ENCODE results near the gene AP4B1. TPM values are rescaled to one million over a fixed set of nuclear protein-coding genes. Genes with fewer than 3 reads are reported as not detected.

Gene AP4B1
- total RNA-seq, 1 experiment from 2014 or later: 18.3 TPM

DNA sequence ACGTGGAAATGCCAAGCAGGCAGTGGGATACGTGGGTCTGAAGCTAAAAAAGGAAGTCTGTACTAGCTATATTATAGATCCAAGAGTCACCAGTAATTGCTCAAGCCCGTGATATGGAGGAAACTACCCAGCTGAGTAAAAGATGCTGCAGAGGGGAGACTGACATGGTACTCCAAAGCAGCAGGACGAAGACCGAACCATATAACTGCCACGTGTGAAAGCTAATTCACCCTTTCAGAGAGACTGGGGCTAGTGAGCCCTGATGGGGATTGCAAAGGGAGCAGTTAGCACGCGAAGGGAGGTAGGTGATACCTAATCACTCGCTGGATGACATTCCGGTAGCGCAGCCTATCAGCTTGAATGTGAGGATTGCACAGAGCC is 316 bp downstream of the AP4B1 start:
- CTCF ChIA-PET: interaction anchor here (0.9 to 2.5 kb wide), 3 partner anchors 17 to 29 kb away, joined by 4 to 15 read pairs (median 4); partner anchors contain the start of genes BCL2L15 and HIPK1
- intact Hi-C loops (cut with micrococcal nuclease; ENCODE audit: unreplicated experiment): no loop called here
- peaks cover 32% of the 10 kb centered on the region for H3K36me3 Mint-ChIP-seq (ENCODE audit: insufficient read depth, unreplicated experiment)

DNA sequence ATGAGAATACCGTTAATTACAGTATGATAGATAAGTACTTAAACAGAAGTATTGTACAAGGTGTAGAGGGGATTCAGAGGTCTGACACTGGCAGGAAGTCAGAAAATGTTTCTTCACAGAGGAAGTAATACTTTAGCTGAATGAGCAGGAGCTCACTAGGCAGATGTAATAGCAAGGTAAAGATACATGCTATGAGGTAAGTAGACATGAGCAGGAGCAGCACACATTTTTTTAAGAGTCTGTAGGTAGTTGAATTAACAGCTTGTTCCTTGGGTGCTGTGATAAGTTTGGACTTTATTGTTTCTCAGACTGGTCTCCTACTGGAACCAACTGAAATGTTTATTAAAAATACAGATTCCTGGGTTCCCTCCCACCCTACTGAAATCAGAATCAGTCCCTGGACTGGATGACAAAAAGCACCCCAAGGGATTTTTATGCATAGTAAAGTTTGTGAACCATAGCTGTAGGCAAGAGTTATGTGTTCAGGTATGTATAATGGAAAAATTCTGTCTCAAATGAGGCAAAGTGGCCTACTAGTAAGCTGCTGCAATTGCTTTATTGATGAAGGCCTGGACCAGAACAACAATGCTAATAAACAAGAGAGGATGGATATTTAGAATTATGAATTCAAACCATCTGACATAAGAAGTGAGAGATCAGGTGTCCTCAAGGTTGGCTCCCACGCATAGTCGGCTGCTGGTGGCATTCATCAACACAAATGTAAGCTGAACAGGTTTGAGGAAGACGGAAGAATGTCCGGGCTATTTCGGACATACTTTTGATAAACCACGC is 902 bp downstream of the AP4B1 start:
- no TSS peak for BruUV-seq (replicated peaks)
- no peaks in the 10 kb centered on the region for H3K9me3 Mint-ChIP-seq (ENCODE audit: low read depth, unreplicated experiment)
- no peak for DNase-seq
- TF ChIP-seq, protein P1, sequence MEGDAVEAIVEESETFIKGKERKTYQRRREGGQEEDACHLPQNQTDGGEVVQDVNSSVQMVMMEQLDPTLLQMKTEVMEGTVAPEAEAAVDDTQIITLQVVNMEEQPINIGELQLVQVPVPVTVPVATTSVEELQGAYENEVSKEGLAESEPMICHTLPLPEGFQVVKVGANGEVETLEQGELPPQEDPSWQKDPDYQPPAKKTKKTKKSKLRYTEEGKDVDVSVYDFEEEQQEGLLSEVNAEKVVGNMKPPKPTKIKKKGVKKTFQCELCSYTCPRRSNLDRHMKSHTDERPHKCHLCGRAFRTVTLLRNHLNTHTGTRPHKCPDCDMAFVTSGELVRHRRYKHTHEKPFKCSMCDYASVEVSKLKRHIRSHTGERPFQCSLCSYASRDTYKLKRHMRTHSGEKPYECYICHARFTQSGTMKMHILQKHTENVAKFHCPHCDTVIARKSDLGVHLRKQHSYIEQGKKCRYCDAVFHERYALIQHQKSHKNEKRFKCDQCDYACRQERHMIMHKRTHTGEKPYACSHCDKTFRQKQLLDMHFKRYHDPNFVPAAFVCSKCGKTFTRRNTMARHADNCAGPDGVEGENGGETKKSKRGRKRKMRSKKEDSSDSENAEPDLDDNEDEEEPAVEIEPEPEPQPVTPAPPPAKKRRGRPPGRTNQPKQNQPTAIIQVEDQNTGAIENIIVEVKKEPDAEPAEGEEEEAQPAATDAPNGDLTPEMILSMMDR (IDR thresholded peaks at IDR 0.05; ENCODE audit: unreplicated experiment): no peak
- no peaks in the 10 kb centered on the region for H3K27me3 Mint-ChIP-seq (ENCODE audit: unreplicated experiment)
- intact Hi-C loops (cut with micrococcal nuclease; ENCODE audit: unreplicated experiment): no loop called here
- peak overlapping the region; percentile 85 for H3K27ac Mint-ChIP-seq (ENCODE audit: unreplicated experiment)
- H3K36me3 Mint-ChIP-seq (ENCODE audit: insufficient read depth, unreplicated experiment): peaks cover 32% of the 10 kb centered on the region
- H3K4me3 Mint-ChIP-seq (ENCODE audit: low read depth, unreplicated experiment): peak overlapping the region; percentile 86
- no peaks in the 10 kb centered on the region for H3K4me1 Mint-ChIP-seq (ENCODE audit: low read depth, unreplicated experiment)
- CTCF ChIA-PET: interaction anchor here (0.9 to 2.5 kb wide), 3 partner anchors 17 to 30 kb away, joined by 4 to 15 read pairs (median 4); partner anchors contain the start of genes BCL2L15 and HIPK1

More for the DNA sequence above, 316 bp downstream of the AP4B1 start:
- no peak for DNase-seq
- Mint-ChIP-seq H3K4me1 (ENCODE audit: low read depth, unreplicated experiment) (no peaks in the 10 kb centered on the region), H3K27ac (ENCODE audit: unreplicated experiment) (peak overlapping the region; percentile 85), H3K4me3 (ENCODE audit: low read depth, unreplicated experiment) (peak overlapping the region; percentile 86), H3K27me3 (ENCODE audit: unreplicated experiment) (no peaks in the 10 kb centered on the region), H3K9me3 (ENCODE audit: low read depth, unreplicated experiment) (no peaks in the 10 kb centered on the region)
- TSS peak; percentile 64 for BruUV-seq (replicated peaks)
- TF ChIP-seq, protein P1 (IDR thresholded peaks at IDR 0.05; ENCODE audit: unreplicated experiment): no peak

DNA sequence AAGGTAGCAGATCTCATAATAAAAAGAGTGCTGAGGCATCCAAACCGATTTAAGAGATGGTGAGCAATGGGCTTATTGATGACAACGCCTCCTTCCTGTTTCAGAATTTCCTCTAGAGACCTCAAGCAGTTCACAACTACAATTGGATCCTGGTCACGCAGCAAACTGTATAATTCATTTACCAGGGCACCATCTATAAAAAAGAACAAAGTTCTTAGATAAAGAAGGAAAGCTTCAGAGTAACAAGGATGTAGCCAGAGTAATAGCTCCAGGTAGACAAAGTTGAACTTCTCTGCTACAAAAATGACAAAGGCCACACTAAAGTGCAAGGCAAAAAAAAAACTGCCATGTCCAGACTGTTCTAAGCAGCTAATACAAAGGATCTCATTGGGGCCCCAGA is 3.4 kb downstream of the AP4B1 start:
- Mint-ChIP-seq H3K9me3 (ENCODE audit: low read depth, unreplicated experiment) (no peaks in the 10 kb centered on the region), H3K27me3 (ENCODE audit: unreplicated experiment) (no peaks in the 10 kb centered on the region), H3K27ac (ENCODE audit: unreplicated experiment) (no peak overlapping the region), H3K4me3 (ENCODE audit: low read depth, unreplicated experiment) (no peak overlapping the region), H3K4me1 (ENCODE audit: low read depth, unreplicated experiment) (no peaks in the 10 kb centered on the region), H3K36me3 (ENCODE audit: insufficient read depth, unreplicated experiment) (peaks cover 32% of the 10 kb centered on the region)
- no peak for DNase-seq
- CTCF ChIA-PET: no interaction called here
- BruUV-seq (replicated peaks): no TSS peak
- intact Hi-C loops (cut with micrococcal nuclease; ENCODE audit: unreplicated experiment): no loop called here
- TF ChIP-seq, protein P1 (IDR thresholded peaks at IDR 0.05; ENCODE audit: unreplicated experiment): no peak

DNA sequence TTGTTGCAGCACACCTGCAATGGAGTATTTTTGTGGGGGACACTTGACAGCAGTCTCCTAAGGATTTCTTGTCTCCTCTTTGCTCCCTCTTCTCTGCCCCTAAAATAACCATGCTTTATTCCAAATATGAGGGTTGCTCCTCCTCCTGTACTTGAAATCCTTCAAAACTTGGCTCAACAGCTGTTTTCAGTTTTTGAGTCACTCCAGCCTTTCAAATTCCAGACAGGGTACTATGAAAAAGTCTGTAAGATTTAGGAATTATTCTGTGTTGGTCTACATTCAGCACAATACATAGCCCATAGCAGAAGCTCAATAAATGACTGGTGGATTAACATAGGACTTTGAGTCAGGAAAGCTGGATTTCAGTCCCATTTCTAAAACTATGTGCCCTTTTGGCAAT is 5.5 kb downstream of the AP4B1 start:
- TF ChIP-seq, protein P1 (IDR thresholded peaks at IDR 0.05; ENCODE audit: unreplicated experiment): no peak
- H3K27ac Mint-ChIP-seq (ENCODE audit: unreplicated experiment): no peak overlapping the region
- no peak overlapping the region for H3K4me3 Mint-ChIP-seq (ENCODE audit: low read depth, unreplicated experiment)
- peaks cover 14% of the 10 kb centered on the region for H3K36me3 Mint-ChIP-seq (ENCODE audit: insufficient read depth, unreplicated experiment)
- DNase-seq: no peak
- H3K27me3 Mint-ChIP-seq (ENCODE audit: unreplicated experiment): no peaks in the 10 kb centered on the region
- no peaks in the 10 kb centered on the region for H3K4me1 Mint-ChIP-seq (ENCODE audit: low read depth, unreplicated experiment)
- intact Hi-C loops (cut with micrococcal nuclease; ENCODE audit: unreplicated experiment): no loop called here
- no TSS peak for BruUV-seq (replicated peaks)
- CTCF ChIA-PET: no interaction called here
- H3K9me3 Mint-ChIP-seq (ENCODE audit: low read depth, unreplicated experiment): no peaks in the 10 kb centered on the region
